GM12878 (cell line): ENCODE measurements around the gene BCL2L12. TPM values are rescaled to one million over a fixed set of nuclear protein-coding genes. Genes with fewer than 3 reads are reported as not detected.

Source experiments
- ATAC-seq: fragments of 200-7000 bp; cut with Tn5 transposase; 3 replicates; pipeline ENCODE4 v1.9.1; 2020; ENCODE audit warnings: mild to moderate bottlenecking, moderate library complexity
- BruUV-seq: library from RNA; stranded (reverse); fragments of 400-500 nt; replicated peaks from 2 replicates; lab custom pipeline; 2021; lab: Mats Ljungman, UMichigan
- CTCF ChIA-PET: fragments of 300-600 bp; sonication (Branson Sonifier 250); formaldehyde crosslinking; extraction: SDS; loops from one replicate; lab custom pipeline; 2021; ENCODE audit warnings: inconsistent platforms; lab: Yijun Ruan, JAX
- POLR2A ChIA-PET: fragments of 350-600 bp; formaldehyde crosslinking; extraction: SDS; loops from one replicate; lab custom pipeline; 2021; ENCODE audit warnings: inconsistent platforms; lab: Charles Lee
- RAD21 ChIA-PET: fragments of 300-600 bp; sonication (Branson Sonifier 250); formaldehyde crosslinking; loops from one replicate; lab custom pipeline; 2023; ENCODE audit warnings: antibody characterized with exemption; ENCODE audit not compliant: unreplicated experiment; lab: Charles Lee
- SMC1A ChIA-PET: fragments of 300-600 bp; sonication (Branson Sonifier 250); formaldehyde crosslinking; loops from one replicate; lab custom pipeline; 2023; ENCODE audit not compliant: unreplicated experiment, uncharacterized antibody; lab: Charles Lee
- DNase-seq: peaks from one replicate; pipeline ENCODE4 v3.0.0-alpha.2; 2011; ENCODE audit warnings: low read depth, low spot score
- FAIRE-seq: peaks from 3 replicates; lab custom pipeline; 2011; peaks lifted over from hg19 to GRCh38; lab: Jason Lieb, UNC
- H2AFZ ChIP-seq: 2 replicates; pipeline ENCODE4 v1.6.0; 2011; ENCODE audit warnings: low read depth, low read length, control low read depth; ENCODE audit not compliant: control insufficient read depth
- H3K27ac ChIP-seq: 2 replicates; pipeline ENCODE4 v1.5.1; 2011; ENCODE audit warnings: control low read depth; ENCODE audit not compliant: control insufficient read depth, insufficient read depth
- H3K27me3 ChIP-seq, 2 experiments: replicated peaks in 1 of 2; 2 replicates each; pipeline versions ENCODE4 v1.6.0 to v1.6.1; 2011; ENCODE audit warnings: low read length in 1 of 2; ENCODE audit not compliant: control insufficient read depth in 2 of 2, insufficient read depth in 2 of 2
- H3K36me3 ChIP-seq, 2 experiments: 2 replicates each; pipeline ENCODE4 v1.5.1; 2011; ENCODE audit warnings: low read length in 1 of 2; ENCODE audit not compliant: control insufficient read depth in 2 of 2, insufficient read depth in 2 of 2
- H3K4me1 ChIP-seq: 2 replicates; pipeline ENCODE4 v1.6.1; 2011; ENCODE audit warnings: mild to moderate bottlenecking, low read length, moderate library complexity, mixed read lengths; ENCODE audit not compliant: control insufficient read depth, insufficient read depth
- H3K4me2 ChIP-seq: 2 replicates; pipeline ENCODE4 v1.6.0; 2011; ENCODE audit warnings: control low read depth; ENCODE audit not compliant: control insufficient read depth, insufficient read depth
- H3K4me3 ChIP-seq: fragments of 200-600 bp; sonication (generic); 2 replicates; pipeline ENCODE4 v1.5.1; 2016
- H3K79me2 ChIP-seq: 2 replicates; pipeline ENCODE4 v1.6.0; 2011; ENCODE audit warnings: low read length; ENCODE audit not compliant: control insufficient read depth, insufficient read depth
- H3K9ac ChIP-seq: 2 replicates; pipeline ENCODE4 v1.8.0; 2011; ENCODE audit warnings: low read length, control low read depth, mixed read lengths; ENCODE audit not compliant: control insufficient read depth, insufficient read depth
- H3K9me3 ChIP-seq: replicated peaks from 3 replicates; pipeline ENCODE4 v1.5.1; 2011; ENCODE audit warnings: mild to moderate bottlenecking, low read length; ENCODE audit not compliant: control insufficient read depth, insufficient read depth
- H4K20me1 ChIP-seq: 2 replicates; pipeline ENCODE4 v1.6.0; 2011; ENCODE audit not compliant: control insufficient read depth, insufficient read depth
- EP300 ChIP-seq, 2 experiments: fragments of 150-350 bp in 1 of 2; IDR thresholded peaks; 2 replicates each; pipeline ENCODE4 v1.6.1; 2011 to 2012; ENCODE audit warnings: low read depth in 2 of 2, low read length in 2 of 2, borderline replicate concordance in 1 of 2, improper control_type of control experiment in 1 of 2, inconsistent platforms in 1 of 2; ENCODE audit not compliant: control insufficient read depth in 1 of 2
- RFX5 ChIP-seq: IDR thresholded peaks from 2 replicates; pipeline ENCODE4 v1.6.1; 2011; ENCODE audit warnings: low read depth, low read length, improper control_type of control experiment
- SMAD5 ChIP-seq: IDR thresholded peaks from 2 replicates; pipeline ENCODE4 v1.6.1; 2016; ENCODE audit warnings: antibody characterized with exemption, low read depth
- SUZ12 ChIP-seq: fragments of 200-600 bp; sonication (generic); IDR thresholded peaks from one replicate; pipeline ENCODE4 v1.6.1; 2018; ENCODE audit warnings: antibody characterized with exemption, mild to moderate bottlenecking; ENCODE audit not compliant: unreplicated experiment
- TARDBP ChIP-seq: IDR thresholded peaks from 2 replicates; pipeline ENCODE4 v1.6.1; 2016; ENCODE audit warnings: borderline replicate concordance
- ZNF24 ChIP-seq: fragments of 450-650 bp; IDR thresholded peaks from 2 replicates; pipeline ENCODE4 v1.6.1; 2017; ENCODE audit warnings: antibody characterized with exemption, mild to moderate bottlenecking
- WGBS: methylation state at CpG from one replicate; pipeline ENCODE4 v1.1.6; 2016; ENCODE audit warnings: low lambda C conversion rate; ENCODE audit not compliant: insufficient replicate concordance, insufficient coverage; ENCODE audit errors: missing lambda C conversion rate; 5-methylcytosine and 5-hydroxymethylcytosine counted together
- in situ Hi-C: fragments of 300-500 bp; cut with MboI; formaldehyde crosslinking; loops from 9 replicates; pipeline ENCODE4 v1.14.3; 2018; ENCODE audit warnings: mixed read lengths
- intact Hi-C: fragments of 100-400 bp; cut with micrococcal nuclease; formaldehyde crosslinking; loops from one replicate; pipeline ENCODE4 v1.14.2; 2022; ENCODE audit not compliant: unreplicated experiment
- polyA plus RNA-seq, 11 experiments: library from polyadenylated mRNA; depleted of rRNA in 4 of 11; unstranded in 6 of 11; stranded (reverse) in 5 of 11; fragments of >200 nt; fragmentation: Nextera tagmentation in 4 of 11; fragmentation: Illumina TruSeq in 1 of 11; extraction: Ambion mirVana in 4 of 11; extraction: Trizol in 1 of 11; gene quantifications; 1 replicate in 1 of 11; 2 replicates in 10 of 11; pipeline versions ENCODE4 v1.2.1 to v1.2.3, GENCODE V29; 2011 to 2016; ENCODE audit warnings: inconsistent platforms in 2 of 11, missing spikeins in 2 of 11, low read depth in 1 of 11
- total RNA-seq, 4 experiments: library from RNA; depleted of rRNA in 3 of 4; stranded (reverse); fragments of >200 nt in 3 of 4; fragmentation: Illumina TruSeq in 1 of 4; extraction: Trizol in 1 of 4; gene quantifications; 2 replicates each; pipeline versions ENCODE4 v1.2.1 to v1.2.3, GENCODE V29; 2013 to 2021
- TF ChIP-seq, protein P1 (sequence below): fragments of 450-650 bp; IDR thresholded peaks from 2 replicates; pipeline ENCODE4 v1.6.1; 2017; ENCODE audit warnings: mild to moderate bottlenecking, low read depth, inconsistent platforms; ENCODE audit not compliant: poor library complexity, severe bottlenecking

BCL2L12 gene
- total and polyA plus RNA-seq, 10 of the 15 experiments (the other 5 are each of a cell fraction or from before 2014, with no cell fraction given) = 1.8 to 143 (median 50.4) TPM

DNA sequence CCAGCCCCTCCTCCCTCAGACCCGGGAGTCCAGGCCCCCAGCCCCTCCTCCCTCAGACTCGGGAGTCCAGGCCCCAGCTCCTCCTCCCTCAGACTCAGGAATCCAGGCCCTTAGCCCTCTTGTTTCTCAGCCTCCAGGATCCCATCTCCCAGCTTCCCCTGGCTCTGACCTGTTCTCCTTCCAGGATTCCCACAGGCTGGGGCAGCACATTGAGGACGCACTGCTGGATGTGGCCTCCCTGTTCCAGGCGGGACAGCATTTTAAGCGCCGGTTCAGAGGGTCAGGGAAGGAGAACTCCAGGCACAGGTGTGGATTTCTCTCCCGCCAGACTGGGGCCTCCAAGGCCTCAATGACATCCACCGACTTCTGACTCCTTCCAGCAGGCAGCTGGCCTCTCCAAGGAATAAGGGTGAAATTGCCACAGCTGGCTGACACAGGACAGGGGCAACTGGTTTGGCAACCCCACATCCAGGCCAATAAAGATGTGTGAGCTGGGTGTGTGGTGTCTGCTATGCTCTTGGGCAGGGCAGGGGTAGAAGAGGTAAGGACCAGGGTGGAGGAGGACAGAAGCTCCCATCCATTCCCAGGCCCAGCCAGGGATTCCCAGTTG, 47.6 kb downstream of the BCL2L12 start:
- BruUV-seq = no TSS peak
- no peaks in the 10 kb centered on the region for H4K20me1 ChIP-seq
- no peak overlapping the region for H3K4me2 ChIP-seq
- RAD21 ChIA-PET = no interaction called here
- TF ChIP-seq RFX5 = no peak
- no peak for TF ChIP-seq SUZ12
- no peak for TF ChIP-seq TARDBP
- TF ChIP-seq EP300 (IDR thresholded peaks at IDR 0.05; ENCODE audit: borderline replicate concordance in 1 of 2, control insufficient read depth in 1 of 2, low read depth in 2 of 2, low read length in 2 of 2) = no peak
- TF ChIP-seq, all 136 proteins: peak for 0
- no peak overlapping the region for H2AFZ ChIP-seq
- no peaks in the 10 kb centered on the region for H3K9me3 ChIP-seq
- intact Hi-C loops = no loop called here
- ATAC-seq (no peak), DNase-seq (no peak), FAIRE-seq (no peak)
- no peak overlapping the region for H3K4me3 ChIP-seq
- H3K27ac ChIP-seq = no peak overlapping the region
- ChIA-PET SMC1A (no interaction called here), POLR2A (interaction anchor here (0.5 kb wide), 1 partner anchor 97 kb away, joined by 3 read pairs; no protein-coding TSS in a partner anchor), CTCF (no interaction called here)
- in situ Hi-C loops = no loop called here
- no peaks in the 10 kb centered on the region for H3K36me3 ChIP-seq
- no peaks in the 10 kb centered on the region for H3K79me2 ChIP-seq
- 35% methylated on average over 7 of the region's 8 CpGs for whole genome bisulfite sequencing
- no peaks in the 10 kb centered on the region for H3K27me3 ChIP-seq
- no peaks in the 10 kb centered on the region for H3K4me1 ChIP-seq
- H3K9ac ChIP-seq = no peak overlapping the region

DNA sequence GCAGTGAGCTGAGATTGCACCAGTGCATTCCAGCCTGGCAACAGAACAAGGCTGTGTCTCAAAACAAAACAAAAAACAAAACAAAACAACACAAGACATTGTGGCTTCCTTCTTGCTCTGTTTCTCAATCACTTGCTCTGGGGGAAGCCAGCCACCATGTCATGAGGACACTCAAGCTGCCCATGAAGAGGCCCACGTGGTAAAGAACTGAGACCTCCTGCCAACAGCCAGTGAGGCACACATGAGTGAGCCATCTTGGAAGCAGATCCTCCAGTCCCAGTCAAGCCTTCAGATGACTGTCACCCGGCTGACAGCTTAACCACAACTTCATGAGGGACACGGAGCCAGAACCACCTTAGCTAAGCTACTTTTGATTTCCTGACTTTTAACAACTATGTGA, 50.4 kb downstream of the BCL2L12 start:
- intact Hi-C loops = no loop called here
- H3K4me1 ChIP-seq = no peaks in the 10 kb centered on the region
- 44% methylated on average over 3 of the region's 3 CpGs for WGBS
- DNase-seq = no peak
- no peak overlapping the region for H3K4me3 ChIP-seq
- no TSS peak for BruUV-seq
- H3K4me2 ChIP-seq = no peak overlapping the region
- no peak for FAIRE-seq
- TF ChIP-seq, protein P1, sequence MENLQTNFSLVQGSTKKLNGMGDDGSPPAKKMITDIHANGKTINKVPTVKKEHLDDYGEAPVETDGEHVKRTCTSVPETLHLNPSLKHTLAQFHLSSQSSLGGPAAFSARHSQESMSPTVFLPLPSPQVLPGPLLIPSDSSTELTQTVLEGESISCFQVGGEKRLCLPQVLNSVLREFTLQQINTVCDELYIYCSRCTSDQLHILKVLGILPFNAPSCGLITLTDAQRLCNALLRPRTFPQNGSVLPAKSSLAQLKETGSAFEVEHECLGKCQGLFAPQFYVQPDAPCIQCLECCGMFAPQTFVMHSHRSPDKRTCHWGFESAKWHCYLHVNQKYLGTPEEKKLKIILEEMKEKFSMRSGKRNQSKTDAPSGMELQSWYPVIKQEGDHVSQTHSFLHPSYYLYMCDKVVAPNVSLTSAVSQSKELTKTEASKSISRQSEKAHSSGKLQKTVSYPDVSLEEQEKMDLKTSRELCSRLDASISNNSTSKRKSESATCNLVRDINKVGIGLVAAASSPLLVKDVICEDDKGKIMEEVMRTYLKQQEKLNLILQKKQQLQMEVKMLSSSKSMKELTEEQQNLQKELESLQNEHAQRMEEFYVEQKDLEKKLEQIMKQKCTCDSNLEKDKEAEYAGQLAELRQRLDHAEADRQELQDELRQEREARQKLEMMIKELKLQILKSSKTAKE = no peak
- TF ChIP-seq ZNF24 (no peak), SMAD5 (no peak)
- in situ Hi-C loops = no loop called here
- H3K27me3 ChIP-seq = no peaks in the 10 kb centered on the region
- ChIA-PET POLR2A (no interaction called here), RAD21 (no interaction called here), CTCF (interaction anchor here (1.0 to 1.9 kb wide), 2 partner anchors 52 to 68 kb away, joined by 3 to 4 read pairs; no protein-coding TSS in a partner anchor), SMC1A (no interaction called here)
- no peak overlapping the region for H3K27ac ChIP-seq
- ATAC-seq = no peak
- H3K9ac ChIP-seq = no peak overlapping the region
- H2AFZ ChIP-seq = no peak overlapping the region
- no peaks in the 10 kb centered on the region for H3K36me3 ChIP-seq
- H3K79me2 ChIP-seq = no peaks in the 10 kb centered on the region
- no peaks in the 10 kb centered on the region for H4K20me1 ChIP-seq
- H3K9me3 ChIP-seq = no peaks in the 10 kb centered on the region
